CD4-positive, alpha-beta T cell treated with Interferon gamma for 1 hour (primary cell): ENCODE data around the gene PCID2.
"Not testable (repeated sequence)": the region's sequence is repeated elsewhere in the genome, so short reads cannot be mapped to it uniquely, and the experiment has no call there.

Experiments
- DNase-seq: peaks from one replicate; pipeline ENCODE4 v3.0.0-alpha.2; 2020

The PCID2 gene

DNA sequence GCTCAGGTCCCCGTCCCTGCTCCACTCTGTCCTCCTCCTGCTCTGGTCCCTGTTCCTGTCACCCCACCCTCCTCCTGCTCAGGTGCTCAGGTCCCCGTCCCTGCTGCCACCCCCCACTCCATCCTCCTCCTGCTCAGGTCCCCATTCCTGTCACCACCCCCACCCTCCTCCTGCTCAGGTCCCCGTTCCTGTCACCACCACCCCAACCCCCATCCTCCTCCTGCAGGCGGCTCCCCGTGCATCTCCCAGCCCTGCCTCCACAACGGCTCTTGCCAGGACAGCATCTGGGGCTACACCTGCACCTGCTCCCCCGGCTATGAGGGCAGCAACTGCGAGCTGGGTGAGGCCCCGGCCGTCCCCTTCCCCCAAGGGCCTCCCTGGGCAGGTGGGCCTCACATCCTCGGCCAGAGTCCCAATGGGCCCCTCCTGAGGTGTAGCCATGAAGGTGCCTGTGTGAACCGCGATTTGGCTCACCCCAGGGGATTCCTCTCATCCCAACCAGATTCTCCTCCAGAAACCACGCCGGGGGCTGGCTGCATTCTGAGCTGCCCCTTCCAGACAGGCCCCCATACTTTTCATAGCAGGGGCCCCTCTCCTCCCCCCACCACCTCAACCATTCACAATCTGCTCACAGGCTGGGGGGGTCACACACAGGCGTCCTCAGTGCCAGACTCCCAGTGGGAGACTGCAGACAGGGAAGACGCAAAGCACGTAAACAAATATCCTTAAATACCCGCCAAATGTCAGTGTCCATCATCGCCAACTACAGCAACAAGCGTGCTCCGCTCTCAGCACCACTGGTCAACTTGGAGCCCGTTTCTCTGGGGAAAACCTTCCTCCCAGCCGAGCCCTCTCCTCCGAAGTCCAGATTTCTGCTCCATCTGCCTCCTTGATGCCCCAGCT is 45.4 kb downstream of the PCID2 start:
- no peak for DNase-seq

- DNase-seq, result not testable (repeated sequence)
Measured at GRCh38 chr13:113161975-113162374, 46.5 kb downstream of the PCID2 start.

GRCh38 chr13:113161433-113161832 is 47.0 kb downstream of the PCID2 start:
- DNase-seq, result no peak

DNA sequence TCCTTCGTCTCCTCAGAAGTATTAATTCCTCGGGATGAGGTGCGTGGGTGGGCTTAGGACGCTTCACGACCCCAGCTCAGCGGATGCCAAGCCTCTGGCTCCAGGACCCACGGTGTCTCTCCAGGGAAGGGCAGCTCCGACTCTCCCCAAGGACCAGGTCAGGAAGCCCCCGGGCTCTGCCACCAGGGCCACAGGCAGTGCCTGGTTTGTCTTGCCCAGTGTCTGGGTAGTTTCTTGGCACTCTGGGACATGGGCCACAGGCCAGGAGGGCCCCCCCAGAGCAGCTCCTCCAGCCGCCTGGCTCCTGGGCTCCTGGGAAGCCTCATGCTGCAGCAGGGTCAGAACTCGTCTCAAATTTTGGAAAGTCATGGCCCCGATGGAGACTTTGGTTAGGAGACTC is 47.5 kb downstream of the PCID2 start:
- no peak for DNase-seq

GRCh38 chr13:113159701-113160100 is 48.8 kb downstream of the PCID2 start:
- no peak for DNase-seq

DNA sequence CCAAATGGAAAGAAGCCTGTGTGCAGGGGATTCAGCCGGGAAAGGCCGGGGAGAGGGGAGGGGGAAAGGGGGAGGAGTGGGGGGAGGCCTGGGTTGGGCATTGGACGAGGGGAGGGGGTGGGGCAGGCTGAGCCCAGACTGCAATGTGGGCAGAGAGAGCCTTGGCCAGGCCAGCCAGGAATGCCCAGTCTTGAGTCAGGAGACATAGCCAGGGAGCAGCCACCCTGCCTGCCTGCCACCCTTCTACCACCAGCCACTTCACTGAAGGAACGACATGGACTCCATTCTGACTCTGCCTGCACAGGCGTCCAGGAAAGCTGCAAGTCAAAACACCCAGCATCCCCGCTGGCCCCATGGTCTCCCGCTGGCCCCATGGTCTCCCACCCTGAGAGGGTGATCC is 49.5 kb downstream of the PCID2 start:
- no peak for DNase-seq

DNA sequence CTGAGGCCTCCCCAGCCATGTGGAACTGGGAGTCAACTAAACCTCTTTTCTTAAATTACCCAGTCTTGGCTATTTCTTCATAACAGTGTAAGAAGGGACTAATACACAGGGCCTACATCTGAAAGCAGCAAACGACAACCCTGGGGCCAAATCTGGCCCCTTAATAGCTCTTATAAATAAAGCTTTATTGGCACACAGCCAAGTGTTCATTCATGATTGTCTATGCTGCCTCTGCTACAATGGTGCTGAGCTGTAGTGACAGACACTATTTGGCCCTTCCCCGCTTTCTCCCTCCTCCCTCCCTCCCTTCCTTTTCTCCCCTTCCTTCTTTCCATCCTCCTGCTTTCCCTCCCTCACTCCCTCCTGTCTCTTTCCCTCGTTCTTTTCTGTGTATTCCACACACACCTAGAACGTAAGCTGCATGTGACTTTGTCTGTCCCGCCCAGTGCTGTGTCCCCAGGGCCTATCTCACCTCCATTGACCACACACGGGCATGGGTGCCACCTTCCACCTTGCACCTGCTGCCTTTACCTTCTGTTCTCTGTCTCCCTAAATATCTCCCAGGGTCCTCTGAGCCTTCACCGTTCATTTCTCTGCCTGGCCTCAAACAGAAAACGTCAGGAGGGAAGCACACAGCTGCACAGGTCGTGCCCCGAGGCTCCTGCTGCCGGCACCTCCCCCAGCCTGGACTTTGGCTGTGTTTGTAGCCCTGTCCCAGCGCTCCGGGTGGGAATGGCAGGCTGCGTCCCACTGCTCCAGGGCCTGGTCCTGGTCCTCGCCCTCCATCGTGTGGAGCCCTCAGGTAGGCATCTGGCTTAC is 50.3 kb downstream of the PCID2 start, which contains the start of gene PROZ:
Gene PROZ, plus strand, starts transcription at position 720 of the 819 bp plus-strand sequence. Its CDS starts 13 bp downstream, at position 733.
- no peak for DNase-seq

DNA sequence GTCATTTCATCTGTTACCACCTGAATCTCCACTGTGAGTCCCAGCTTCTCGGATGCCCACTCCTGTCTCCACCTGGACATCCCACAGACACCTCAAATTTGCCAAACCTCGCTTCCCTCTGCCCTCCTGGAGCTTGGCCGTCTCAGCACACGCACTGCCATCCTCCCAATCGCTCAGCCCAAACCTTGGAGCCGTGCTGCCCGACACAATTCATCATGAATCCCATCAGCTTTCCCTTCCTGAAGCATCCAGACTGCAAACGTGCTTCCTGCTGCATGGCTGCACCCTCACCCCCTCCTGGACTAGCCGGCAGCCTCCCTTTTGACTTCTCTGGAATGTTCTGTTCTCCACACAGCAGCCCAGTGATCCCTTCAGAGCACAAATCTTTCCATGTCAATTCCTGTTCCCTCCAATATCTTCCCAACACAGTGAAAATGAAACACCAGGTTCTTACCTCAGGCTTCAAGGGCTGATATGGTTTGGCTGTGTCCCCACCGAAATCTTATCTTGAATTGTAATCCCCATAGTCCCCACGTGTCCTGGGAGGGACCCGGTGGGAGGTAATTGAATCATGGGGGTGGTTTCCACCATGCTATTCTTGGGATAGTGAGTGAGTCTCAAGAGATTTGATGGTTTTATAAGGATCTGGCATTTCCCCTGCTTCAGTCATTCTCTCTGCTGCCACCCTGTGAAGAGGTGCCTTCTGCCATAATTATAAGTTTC is 51.1 kb downstream of the PCID2 start:
- no peak for DNase-seq

GRCh38 chr13:113155982-113156655 is 52.4 kb downstream of the PCID2 start:
- no peak for DNase-seq

GRCh38 chr13:113155201-113155600 is 53.3 kb downstream of the PCID2 start:
- no peak for DNase-seq

- DNase-seq, result peak; percentile 67
Measured at GRCh38 chr13:113153810-113154748, 54.4 kb downstream of the PCID2 start.

GRCh38 chr13:113152984-113153809 is 55.3 kb downstream of the PCID2 start:
- DNase-seq, result no peak

DNA sequence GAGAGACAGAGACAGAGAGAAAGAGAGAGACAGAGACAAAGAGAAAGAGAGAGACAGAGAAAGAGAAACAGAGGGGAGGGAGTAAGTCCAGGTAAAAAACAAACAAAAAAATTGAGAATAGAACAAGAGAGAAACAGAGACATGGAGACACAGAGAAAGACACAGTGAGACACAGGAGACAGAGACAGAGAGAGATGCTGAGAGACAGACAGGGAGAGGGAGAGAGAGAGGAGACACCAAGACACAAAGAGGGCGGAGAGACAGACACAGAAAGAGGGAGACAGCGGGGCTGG is 55.8 kb downstream of the PCID2 start:
- DNase-seq, result no peak

GRCh38 chr13:113151745-113152690 is 56.5 kb downstream of the PCID2 start:
- peak; percentile 23 for DNase-seq

DNA sequence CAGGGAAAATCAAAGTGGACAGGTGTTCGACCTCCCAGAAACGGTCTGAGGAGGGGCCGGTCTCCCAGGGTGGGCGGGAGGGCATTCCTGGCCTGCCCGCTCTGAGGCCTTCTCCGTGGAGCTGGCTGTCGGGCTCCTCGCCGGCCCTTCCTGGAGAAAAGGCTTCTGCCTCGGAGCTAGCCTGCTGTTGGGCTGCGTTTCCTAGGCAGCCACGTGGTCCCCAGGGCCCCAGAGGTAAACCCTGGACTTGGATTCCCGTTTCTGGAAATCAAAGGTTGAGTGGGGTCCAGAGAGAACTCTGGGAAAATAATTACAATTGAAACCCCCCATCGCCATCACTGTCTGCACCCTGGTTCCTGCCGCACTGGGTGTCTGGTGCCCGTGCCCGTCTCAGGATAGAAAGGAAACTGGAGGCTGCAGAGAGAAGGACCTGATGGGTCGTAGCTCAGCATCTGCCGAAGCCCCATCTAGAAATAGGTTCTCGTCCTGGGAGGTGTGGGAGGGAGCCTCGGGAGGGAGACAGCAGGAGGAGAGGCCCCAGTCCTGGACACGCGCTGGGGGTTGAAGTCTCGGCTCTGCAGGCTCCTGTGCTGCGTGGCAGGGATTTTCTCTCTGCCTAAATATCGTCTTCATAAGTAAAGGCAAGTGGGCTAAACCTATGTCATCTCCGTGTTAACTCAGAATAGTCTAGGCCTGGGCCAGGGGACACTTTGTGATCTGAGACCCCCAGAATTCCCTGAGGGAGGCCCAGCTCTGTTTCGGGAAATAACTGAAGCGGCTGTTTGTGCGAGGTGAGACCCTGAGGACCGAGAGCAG is 57.7 kb downstream of the PCID2 start:
- no peak for DNase-seq

DNA sequence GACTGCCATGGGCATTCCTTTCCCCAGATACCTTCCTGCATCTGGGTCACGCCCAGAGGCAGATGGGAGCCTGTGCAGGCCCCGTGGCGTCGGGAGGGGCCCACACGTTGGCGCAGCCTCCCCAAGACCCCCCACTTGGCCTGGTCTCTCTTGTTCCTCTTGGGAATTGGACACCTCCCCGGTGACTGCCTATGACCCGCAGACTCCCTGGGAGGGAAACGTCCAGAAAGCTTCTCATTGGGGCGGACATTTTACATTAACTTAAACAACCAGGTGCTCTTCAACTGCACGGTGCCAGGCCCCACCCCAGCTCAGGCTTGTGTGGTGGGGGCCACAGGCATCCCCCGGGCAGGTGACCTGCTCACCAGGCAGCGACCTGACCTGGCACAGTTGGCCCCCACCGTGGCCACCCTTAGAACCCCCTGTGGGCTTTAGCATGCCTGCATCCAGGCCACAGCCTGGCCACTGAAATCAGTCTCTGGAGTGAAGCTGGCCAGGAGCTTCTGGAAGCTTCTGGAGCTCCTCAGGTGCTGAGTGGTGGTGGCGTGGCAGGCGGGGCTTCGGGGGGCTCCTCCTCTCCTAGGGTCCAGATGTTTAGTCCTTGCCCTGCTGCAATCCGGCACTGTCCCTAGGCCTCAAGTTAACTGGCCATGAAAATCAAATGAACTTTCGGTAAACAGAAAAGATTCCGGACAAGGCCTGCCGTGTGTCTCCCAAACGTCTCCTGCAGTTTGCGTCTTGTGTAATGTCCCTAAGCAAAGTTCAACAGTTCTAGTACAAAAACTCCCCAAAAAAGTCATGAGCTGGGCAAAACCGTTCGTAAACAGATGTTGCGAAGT is 58.5 kb downstream of the PCID2 start:
- DNase-seq, result no peak

- DNase-seq, result no peak
Measured at GRCh38 chr13:113148940-113149503, 59.4 kb downstream of the PCID2 start.
